K562 (cell line): Measurements from ENCODE around the gene GLE1. TPM values are rescaled to one million over a fixed set of nuclear protein-coding genes. Genes with fewer than 3 reads are reported as not detected.

Experiments
- ETV5 ChIP-seq: sonication (generic); formaldehyde crosslinking; IDR thresholded peaks from 2 replicates; pipeline ENCODE4 v1.4.0; 2020; ENCODE audit warnings: low read depth, mild to moderate bottlenecking, missing genetic modification reagents
- HOMEZ ChIP-seq: fragments of 250-450 bp; sonication (Bioruptor Pico); IDR thresholded peaks from 2 replicates; pipeline ENCODE4 v1.4.0; 2020; ENCODE audit warnings: mild to moderate bottlenecking, moderate library complexity
- MTA1 ChIP-seq: fragments of 450-650 bp; IDR thresholded peaks from 2 replicates; pipeline ENCODE4 v1.6.1; 2017; ENCODE audit warnings: borderline replicate concordance
- NFE2L1 ChIP-seq: fragments of 450-650 bp; IDR thresholded peaks from 2 replicates; pipeline ENCODE4 v1.6.1; 2016; ENCODE audit warnings: missing genetic modification characterization, low read depth, mild to moderate bottlenecking, missing compliant biosample characterization, moderate library complexity, borderline replicate concordance
- POLR2AphosphoS2 ChIP-seq: IDR thresholded peaks from 2 replicates; pipeline ENCODE4 v1.6.1; 2012; ENCODE audit warnings: low read length, improper control_type of control experiment
- ZNF347 ChIP-seq: fragments of 450-650 bp; formaldehyde crosslinking; IDR thresholded peaks from 2 replicates; pipeline ENCODE4 v1.4.0; 2020; ENCODE audit warnings: low read depth, mild to moderate bottlenecking, moderate library complexity
- polyA plus RNA-seq, 8 experiments: library from polyadenylated mRNA; depleted of rRNA in 4 of 8; stranded (reverse) in 5 of 8; unstranded in 3 of 8; fragments of >200 nt; fragmentation: Nextera tagmentation in 2 of 8; fragmentation: Illumina TruSeq in 1 of 8; extraction: Ambion mirVana in 2 of 8; extraction: Trizol in 1 of 8; gene quantifications; 2 replicates each; pipeline versions ENCODE4 v1.2.1 to v1.2.3, GENCODE V29; 2011 to 2014; ENCODE audit warnings: inconsistent platforms in 1 of 8, missing spikeins in 1 of 8
- total RNA-seq, 7 experiments: library from RNA; depleted of rRNA in 6 of 7; stranded (reverse); fragments of >200 nt in 6 of 7; fragmentation: Illumina TruSeq in 2 of 7; extraction: Trizol in 2 of 7; gene quantifications; 2 replicates each; pipeline versions ENCODE4 v1.2.1 to v1.2.3, GENCODE V29; 2011 to 2021; ENCODE audit warnings: low replicate concordance in 1 of 7
- TF ChIP-seq, protein P1 (sequence below): fragments of 450-650 bp; IDR thresholded peaks from 2 replicates; pipeline ENCODE4 v1.6.1; 2016; ENCODE audit warnings: mild to moderate bottlenecking, moderate library complexity
- TF ChIP-seq, protein P2 (sequence below): sonication (generic); formaldehyde crosslinking; IDR thresholded peaks from 2 replicates; pipeline ENCODE4 v1.8.0; 2022; ENCODE audit warnings: missing genetic modification reagents, mild to moderate bottlenecking, borderline replicate concordance
- TF ChIP-seq, protein P3 (sequence below): fragments of 450-650 bp; IDR thresholded peaks from 2 replicates; pipeline ENCODE4 v1.6.1; 2017; ENCODE audit warnings: antibody characterized with exemption

GLE1 gene
- total and polyA plus RNA-seq, 9 of the 15 experiments (the other 6 are each of a cell fraction or from before 2014, with no cell fraction given), result 15.9 to 44.8 (median 37.6) TPM

DNA sequence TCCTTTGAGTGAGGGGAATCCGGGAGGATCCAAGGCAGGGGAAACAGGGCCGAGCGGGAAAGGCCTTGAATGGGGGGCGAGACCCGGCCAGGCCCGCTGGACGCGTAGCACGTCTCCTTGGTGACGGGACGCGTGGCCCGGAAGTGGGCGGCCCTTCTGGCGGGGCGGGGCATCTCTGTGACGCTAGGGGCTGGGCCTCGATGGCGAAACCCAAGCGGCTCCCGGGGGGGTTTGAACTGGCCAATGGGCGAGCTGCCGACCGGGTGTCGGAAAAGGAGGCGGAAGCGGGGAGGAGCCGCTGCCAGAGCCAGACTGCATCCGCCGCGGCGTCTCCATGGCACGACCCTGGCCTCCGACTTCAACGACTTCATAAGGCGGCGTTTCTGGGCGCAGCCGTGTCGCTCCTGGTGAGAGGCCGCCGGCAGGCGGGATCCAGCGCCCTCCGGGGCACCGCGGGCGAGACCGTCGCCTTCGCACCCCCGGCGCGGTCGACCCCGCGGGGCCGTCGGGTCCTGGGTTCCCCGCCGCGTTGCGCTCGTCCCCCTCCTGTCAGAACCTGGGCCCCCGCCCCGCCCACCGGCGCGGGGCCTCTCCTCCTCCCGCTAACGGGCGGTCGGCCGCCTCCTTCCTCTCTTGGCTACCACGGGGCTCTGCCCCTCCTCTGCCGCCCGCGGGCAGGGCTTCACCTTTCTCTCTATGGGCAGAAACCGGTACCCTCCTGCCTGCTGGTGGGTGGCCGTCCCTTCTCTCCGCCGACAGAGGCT lies 48.5 kb upstream of the GLE1 start, which contains the start of gene ODF2 (continued):
- TF ChIP-seq, protein P1, sequence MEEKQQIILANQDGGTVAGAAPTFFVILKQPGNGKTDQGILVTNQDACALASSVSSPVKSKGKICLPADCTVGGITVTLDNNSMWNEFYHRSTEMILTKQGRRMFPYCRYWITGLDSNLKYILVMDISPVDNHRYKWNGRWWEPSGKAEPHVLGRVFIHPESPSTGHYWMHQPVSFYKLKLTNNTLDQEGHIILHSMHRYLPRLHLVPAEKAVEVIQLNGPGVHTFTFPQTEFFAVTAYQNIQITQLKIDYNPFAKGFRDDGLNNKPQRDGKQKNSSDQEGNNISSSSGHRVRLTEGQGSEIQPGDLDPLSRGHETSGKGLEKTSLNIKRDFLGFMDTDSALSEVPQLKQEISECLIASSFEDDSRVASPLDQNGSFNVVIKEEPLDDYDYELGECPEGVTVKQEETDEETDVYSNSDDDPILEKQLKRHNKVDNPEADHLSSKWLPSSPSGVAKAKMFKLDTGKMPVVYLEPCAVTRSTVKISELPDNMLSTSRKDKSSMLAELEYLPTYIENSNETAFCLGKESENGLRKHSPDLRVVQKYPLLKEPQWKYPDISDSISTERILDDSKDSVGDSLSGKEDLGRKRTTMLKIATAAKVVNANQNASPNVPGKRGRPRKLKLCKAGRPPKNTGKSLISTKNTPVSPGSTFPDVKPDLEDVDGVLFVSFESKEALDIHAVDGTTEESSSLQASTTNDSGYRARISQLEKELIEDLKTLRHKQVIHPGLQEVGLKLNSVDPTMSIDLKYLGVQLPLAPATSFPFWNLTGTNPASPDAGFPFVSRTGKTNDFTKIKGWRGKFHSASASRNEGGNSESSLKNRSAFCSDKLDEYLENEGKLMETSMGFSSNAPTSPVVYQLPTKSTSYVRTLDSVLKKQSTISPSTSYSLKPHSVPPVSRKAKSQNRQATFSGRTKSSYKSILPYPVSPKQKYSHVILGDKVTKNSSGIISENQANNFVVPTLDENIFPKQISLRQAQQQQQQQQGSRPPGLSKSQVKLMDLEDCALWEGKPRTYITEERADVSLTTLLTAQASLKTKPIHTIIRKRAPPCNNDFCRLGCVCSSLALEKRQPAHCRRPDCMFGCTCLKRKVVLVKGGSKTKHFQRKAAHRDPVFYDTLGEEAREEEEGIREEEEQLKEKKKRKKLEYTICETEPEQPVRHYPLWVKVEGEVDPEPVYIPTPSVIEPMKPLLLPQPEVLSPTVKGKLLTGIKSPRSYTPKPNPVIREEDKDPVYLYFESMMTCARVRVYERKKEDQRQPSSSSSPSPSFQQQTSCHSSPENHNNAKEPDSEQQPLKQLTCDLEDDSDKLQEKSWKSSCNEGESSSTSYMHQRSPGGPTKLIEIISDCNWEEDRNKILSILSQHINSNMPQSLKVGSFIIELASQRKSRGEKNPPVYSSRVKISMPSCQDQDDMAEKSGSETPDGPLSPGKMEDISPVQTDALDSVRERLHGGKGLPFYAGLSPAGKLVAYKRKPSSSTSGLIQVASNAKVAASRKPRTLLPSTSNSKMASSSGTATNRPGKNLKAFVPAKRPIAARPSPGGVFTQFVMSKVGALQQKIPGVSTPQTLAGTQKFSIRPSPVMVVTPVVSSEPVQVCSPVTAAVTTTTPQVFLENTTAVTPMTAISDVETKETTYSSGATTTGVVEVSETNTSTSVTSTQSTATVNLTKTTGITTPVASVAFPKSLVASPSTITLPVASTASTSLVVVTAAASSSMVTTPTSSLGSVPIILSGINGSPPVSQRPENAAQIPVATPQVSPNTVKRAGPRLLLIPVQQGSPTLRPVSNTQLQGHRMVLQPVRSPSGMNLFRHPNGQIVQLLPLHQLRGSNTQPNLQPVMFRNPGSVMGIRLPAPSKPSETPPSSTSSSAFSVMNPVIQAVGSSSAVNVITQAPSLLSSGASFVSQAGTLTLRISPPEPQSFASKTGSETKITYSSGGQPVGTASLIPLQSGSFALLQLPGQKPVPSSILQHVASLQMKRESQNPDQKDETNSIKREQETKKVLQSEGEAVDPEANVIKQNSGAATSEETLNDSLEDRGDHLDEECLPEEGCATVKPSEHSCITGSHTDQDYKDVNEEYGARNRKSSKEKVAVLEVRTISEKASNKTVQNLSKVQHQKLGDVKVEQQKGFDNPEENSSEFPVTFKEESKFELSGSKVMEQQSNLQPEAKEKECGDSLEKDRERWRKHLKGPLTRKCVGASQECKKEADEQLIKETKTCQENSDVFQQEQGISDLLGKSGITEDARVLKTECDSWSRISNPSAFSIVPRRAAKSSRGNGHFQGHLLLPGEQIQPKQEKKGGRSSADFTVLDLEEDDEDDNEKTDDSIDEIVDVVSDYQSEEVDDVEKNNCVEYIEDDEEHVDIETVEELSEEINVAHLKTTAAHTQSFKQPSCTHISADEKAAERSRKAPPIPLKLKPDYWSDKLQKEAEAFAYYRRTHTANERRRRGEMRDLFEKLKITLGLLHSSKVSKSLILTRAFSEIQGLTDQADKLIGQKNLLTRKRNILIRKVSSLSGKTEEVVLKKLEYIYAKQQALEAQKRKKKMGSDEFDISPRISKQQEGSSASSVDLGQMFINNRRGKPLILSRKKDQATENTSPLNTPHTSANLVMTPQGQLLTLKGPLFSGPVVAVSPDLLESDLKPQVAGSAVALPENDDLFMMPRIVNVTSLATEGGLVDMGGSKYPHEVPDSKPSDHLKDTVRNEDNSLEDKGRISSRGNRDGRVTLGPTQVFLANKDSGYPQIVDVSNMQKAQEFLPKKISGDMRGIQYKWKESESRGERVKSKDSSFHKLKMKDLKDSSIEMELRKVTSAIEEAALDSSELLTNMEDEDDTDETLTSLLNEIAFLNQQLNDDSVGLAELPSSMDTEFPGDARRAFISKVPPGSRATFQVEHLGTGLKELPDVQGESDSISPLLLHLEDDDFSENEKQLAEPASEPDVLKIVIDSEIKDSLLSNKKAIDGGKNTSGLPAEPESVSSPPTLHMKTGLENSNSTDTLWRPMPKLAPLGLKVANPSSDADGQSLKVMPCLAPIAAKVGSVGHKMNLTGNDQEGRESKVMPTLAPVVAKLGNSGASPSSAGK, result no peak
- no peak for TF ChIP-seq POLR2AphosphoS2
- TF ChIP-seq, protein P2, sequence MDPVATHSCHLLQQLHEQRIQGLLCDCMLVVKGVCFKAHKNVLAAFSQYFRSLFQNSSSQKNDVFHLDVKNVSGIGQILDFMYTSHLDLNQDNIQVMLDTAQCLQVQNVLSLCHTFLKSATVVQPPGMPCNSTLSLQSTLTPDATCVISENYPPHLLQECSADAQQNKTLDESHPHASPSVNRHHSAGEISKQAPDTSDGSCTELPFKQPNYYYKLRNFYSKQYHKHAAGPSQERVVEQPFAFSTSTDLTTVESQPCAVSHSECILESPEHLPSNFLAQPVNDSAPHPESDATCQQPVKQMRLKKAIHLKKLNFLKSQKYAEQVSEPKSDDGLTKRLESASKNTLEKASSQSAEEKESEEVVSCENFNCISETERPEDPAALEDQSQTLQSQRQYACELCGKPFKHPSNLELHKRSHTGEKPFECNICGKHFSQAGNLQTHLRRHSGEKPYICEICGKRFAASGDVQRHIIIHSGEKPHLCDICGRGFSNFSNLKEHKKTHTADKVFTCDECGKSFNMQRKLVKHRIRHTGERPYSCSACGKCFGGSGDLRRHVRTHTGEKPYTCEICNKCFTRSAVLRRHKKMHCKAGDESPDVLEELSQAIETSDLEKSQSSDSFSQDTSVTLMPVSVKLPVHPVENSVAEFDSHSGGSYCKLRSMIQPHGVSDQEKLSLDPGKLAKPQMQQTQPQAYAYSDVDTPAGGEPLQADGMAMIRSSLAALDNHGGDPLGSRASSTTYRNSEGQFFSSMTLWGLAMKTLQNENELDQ (CRISPR knock-in tag), result no peak
- no peak for TF ChIP-seq ZNF347 (CRISPR knock-in tag)
- no peak for TF ChIP-seq MTA1
- TF ChIP-seq ETV5 (CRISPR knock-in tag), result peak; percentile 87
- no peak for TF ChIP-seq NFE2L1 (tag)
- TF ChIP-seq HOMEZ (CRISPR knock-in tag), result no peak
- TF ChIP-seq, protein P3, sequence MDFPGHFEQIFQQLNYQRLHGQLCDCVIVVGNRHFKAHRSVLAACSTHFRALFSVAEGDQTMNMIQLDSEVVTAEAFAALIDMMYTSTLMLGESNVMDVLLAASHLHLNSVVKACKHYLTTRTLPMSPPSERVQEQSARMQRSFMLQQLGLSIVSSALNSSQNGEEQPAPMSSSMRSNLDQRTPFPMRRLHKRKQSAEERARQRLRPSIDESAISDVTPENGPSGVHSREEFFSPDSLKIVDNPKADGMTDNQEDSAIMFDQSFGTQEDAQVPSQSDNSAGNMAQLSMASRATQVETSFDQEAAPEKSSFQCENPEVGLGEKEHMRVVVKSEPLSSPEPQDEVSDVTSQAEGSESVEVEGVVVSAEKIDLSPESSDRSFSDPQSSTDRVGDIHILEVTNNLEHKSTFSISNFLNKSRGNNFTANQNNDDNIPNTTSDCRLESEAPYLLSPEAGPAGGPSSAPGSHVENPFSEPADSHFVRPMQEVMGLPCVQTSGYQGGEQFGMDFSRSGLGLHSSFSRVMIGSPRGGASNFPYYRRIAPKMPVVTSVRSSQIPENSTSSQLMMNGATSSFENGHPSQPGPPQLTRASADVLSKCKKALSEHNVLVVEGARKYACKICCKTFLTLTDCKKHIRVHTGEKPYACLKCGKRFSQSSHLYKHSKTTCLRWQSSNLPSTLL, result no peak
